ENCODE measurements around the gene NSUN4. TPM values are rescaled to one million over a fixed set of nuclear protein-coding genes. Genes with fewer than 3 reads are reported as not detected.

The NSUN4 gene
- total RNA-seq, 2 donors from 2014 or later: 18.3 to 19.0 TPM

DNA sequence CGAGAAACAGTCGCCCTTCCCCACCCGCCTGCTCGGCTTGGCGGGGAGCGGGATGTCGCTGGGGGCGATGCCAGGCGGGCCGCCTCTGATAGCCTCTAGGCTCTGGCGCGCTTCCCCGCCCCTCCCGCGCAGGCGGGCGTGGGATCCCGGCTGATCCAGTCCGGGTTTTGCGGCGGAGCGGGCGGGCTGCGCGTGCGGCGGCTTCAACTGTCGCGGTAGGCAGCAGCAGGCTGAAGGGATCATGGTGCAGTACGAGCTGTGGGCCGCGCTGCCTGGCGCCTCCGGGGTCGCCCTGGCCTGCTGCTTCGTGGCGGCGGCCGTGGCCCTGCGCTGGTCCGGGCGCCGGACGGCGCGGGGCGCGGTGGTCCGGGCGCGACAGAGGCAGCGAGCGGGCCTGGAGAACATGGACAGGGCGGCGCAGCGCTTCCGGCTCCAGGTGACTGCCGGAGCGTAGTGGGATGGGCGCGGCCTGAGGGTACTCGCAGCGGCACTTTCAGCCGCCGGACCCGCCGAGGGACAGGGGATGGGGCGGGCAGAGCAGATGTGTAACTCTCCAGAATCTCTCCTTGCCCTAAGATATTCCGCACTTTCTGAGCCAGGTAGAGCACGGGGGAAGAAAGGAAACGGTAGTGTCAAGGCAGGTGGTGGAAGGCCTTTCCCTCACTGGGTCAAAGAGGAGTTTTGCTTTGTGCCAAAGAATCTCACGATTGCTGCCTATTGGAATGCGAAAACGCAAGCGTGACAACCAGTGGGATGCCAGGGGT lies 53.7 kb downstream of the NSUN4 start, which contains the start of gene FAAH:
TSS of gene FAAH (plus strand) at position 210 of the 764 bp plus-strand sequence. CDS start at position 242, 32 bp downstream.
- DNase-seq: peak; percentile 88
- Histone ChIP-seq H3K9ac (ENCODE audit: low read depth in 2 of 2, low read length in 2 of 2) (peak within 1 kb of the TSS; percentile 44 to 61), H3K27me3 (no peaks in the 10 kb centered on the region), H3K4me3 (peak within 1 kb of the TSS; percentile 55), H3K9me3 (no peaks in the 10 kb centered on the region), H3K36me3 (no peaks in the 10 kb centered on the region), H3K27ac (peak within 1 kb of the TSS; percentile 69), H3K4me1 (peaks cover 8% of the 10 kb centered on the region)
- intact Hi-C loops (cut with DNase I): no loop called here
- TF ChIP-seq, protein P1, sequence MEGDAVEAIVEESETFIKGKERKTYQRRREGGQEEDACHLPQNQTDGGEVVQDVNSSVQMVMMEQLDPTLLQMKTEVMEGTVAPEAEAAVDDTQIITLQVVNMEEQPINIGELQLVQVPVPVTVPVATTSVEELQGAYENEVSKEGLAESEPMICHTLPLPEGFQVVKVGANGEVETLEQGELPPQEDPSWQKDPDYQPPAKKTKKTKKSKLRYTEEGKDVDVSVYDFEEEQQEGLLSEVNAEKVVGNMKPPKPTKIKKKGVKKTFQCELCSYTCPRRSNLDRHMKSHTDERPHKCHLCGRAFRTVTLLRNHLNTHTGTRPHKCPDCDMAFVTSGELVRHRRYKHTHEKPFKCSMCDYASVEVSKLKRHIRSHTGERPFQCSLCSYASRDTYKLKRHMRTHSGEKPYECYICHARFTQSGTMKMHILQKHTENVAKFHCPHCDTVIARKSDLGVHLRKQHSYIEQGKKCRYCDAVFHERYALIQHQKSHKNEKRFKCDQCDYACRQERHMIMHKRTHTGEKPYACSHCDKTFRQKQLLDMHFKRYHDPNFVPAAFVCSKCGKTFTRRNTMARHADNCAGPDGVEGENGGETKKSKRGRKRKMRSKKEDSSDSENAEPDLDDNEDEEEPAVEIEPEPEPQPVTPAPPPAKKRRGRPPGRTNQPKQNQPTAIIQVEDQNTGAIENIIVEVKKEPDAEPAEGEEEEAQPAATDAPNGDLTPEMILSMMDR (IDR thresholded peaks at IDR 0.05): no peak

DNA sequence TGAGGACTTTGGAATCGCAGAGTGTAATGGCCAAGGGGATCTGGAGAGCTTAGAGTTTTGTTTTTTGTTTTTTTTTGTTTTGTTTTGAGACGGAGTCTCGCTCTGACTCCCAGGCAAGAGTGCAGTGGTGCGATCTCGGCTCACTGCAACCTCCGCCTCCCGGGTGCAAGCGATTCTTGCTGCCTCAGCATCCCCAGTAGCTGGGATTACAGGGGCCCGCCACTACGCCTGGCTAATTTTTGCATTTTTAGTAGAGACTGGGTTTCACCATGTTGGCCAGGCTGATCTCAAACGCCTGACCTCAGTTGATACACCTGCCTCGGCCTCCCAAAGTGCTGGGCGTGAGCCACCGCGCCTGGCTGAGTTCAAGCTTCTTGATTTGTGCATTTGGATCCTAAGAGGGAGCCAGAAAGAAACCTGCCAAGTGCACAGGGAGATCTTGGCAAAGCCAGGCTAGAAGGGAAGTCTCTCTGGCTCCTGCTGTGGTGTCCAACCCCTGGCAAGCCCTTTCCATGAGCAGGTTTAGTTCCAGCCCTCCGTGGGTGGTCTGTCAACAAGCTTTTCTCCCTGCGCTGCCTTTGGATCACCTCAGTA lies 54.4 kb downstream of the NSUN4 start:
- no peak for DNase-seq
- intact Hi-C loops (cut with DNase I): no loop called here

DNA sequence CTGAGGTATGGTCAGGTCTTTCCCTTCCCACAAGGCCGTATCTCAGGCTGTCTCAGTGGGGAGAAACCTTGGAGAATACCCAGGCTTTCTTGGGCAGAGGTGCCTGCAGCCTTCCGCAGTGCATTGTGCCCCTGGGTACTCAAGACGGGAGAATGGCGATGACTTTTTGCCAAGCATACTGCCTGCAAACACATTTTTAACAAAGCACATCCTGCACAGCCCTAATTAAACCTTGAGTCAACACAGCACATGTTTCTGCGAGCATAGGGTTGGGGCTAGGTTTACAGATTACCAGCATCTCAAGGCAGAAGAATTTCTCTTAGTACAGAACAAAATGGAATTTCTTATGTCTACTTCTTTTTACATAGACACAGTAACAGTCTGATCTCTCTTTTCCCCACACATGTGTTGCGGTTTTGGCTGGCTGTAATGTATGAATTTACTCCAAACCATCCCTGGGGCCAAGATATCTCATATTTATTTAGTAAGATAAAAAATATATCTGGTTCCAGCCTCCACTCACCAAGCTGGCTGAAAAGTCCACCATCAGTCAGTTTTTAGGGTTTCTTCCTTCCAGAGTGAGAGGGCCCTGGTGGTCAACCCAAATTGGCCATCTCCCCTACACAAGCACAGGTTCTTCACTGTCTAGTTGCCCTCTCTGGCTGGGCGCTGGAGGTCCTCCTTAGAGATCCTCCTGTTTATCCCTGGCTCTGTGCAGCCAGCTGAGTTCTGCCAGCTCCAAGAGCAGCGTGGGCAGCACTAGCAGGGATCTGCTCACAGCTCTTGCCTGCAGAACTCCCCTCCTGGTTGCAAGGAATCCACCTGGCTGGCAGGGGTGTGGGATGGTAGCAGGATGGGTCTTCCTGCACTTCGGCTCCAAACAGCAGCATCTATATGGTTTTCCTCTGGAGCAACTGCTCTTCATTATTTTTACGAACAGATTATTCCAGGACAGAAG lies 56.1 kb downstream of the NSUN4 start:
- H3K27me3 ChIP-seq: no peaks in the 10 kb centered on the region
- DNase-seq: peak; percentile 40
- no peaks in the 10 kb centered on the region for H3K9me3 ChIP-seq
- H3K9ac ChIP-seq (ENCODE audit: low read depth in 2 of 2, low read length in 2 of 2): no peak overlapping the region
- TF ChIP-seq, protein P1 (IDR thresholded peaks at IDR 0.05): no peak
- no peak overlapping the region for H3K4me3 ChIP-seq
- no peaks in the 10 kb centered on the region for H3K36me3 ChIP-seq
- H3K27ac ChIP-seq: peak overlapping the region; percentile 17
- peaks cover 8% of the 10 kb centered on the region for H3K4me1 ChIP-seq
- intact Hi-C loops (cut with DNase I): no loop called here

More for the DNA sequence above, 54.4 kb downstream of the NSUN4 start:
- H3K9ac ChIP-seq (ENCODE audit: low read depth in 2 of 2, low read length in 2 of 2): peak overlapping the region; percentile 44 to 61
- H3K36me3 ChIP-seq: no peaks in the 10 kb centered on the region
- H3K27me3 ChIP-seq: no peaks in the 10 kb centered on the region
- H3K4me1 ChIP-seq: peaks cover 8% of the 10 kb centered on the region
- TF ChIP-seq, protein P1 (IDR thresholded peaks at IDR 0.05): no peak
- H3K27ac ChIP-seq: peak overlapping the region; percentile 69
- peak overlapping the region; percentile 55 for H3K4me3 ChIP-seq
- no peaks in the 10 kb centered on the region for H3K9me3 ChIP-seq

DNA sequence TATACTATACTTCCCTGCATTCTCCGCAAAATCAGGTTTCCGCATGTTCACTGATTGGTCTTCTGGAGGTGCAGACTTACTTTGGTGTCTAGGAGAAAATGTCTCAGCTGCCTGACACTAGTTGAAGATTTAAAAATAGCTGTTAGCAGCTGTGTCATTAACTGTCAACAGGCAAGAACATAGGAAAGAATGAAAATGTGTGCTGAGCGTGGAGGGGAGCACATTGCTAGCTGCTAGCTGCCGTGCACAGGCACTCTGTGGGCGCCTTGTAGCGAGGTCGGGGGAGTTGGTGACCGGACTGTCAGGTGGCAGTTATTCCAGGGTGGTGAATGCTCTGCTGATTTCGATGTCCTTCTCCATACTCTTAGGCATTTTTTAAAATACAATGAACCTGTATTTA lies 58.7 kb downstream of the NSUN4 start:
- intact Hi-C loops (cut with DNase I): no loop called here
- Histone ChIP-seq H3K27ac (no peak overlapping the region), H3K36me3 (no peaks in the 10 kb centered on the region), H3K4me3 (no peak overlapping the region), H3K27me3 (no peaks in the 10 kb centered on the region), H3K4me1 (peaks cover 8% of the 10 kb centered on the region), H3K9ac (ENCODE audit: low read depth in 2 of 2, low read length in 2 of 2) (no peak overlapping the region), H3K9me3 (no peaks in the 10 kb centered on the region)
- DNase-seq: no peak
- TF ChIP-seq, protein P1 (IDR thresholded peaks at IDR 0.05): no peak

DNA sequence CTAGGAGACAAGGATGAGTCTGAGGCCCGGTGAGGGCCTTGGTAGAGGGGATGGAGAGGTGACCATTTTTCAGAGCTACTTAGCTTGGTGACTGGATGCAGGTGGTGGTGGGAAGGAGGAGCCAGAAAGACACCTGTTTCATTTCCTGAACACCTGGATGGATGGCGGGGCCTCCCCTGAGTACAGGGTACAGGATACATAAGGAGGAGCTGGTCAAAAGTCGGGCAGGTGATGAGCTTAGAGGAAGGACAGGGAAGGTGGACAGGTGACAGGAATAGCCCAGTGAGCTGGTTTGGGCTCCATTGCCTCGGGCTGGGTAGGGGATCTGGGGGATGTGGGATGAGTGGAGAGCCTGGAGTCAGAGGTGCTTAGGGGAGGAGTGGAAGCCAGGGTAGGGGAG lies 59.8 kb downstream of the NSUN4 start:
- Histone ChIP-seq H3K27ac (no peak overlapping the region), H3K36me3 (no peaks in the 10 kb centered on the region), H3K4me3 (no peak overlapping the region), H3K9me3 (no peaks in the 10 kb centered on the region), H3K27me3 (no peaks in the 10 kb centered on the region), H3K9ac (ENCODE audit: low read depth in 2 of 2, low read length in 2 of 2) (peak overlapping the region in 1 of 2 donors; percentile 4), H3K4me1 (peaks cover under 1% of the 10 kb centered on the region)
- TF ChIP-seq, protein P1 (IDR thresholded peaks at IDR 0.05): no peak
- intact Hi-C loops (cut with DNase I): no loop called here
- DNase-seq: peak; percentile 59

Data from colonic mucosa (tissue), 4 donors.